ENCODE results near the gene NDUFV3.
"Not testable (repeated sequence)": the region's sequence is repeated elsewhere in the genome, so short reads cannot be mapped to it uniquely, and the experiment has no call there.

NDUFV3 gene

DNA sequence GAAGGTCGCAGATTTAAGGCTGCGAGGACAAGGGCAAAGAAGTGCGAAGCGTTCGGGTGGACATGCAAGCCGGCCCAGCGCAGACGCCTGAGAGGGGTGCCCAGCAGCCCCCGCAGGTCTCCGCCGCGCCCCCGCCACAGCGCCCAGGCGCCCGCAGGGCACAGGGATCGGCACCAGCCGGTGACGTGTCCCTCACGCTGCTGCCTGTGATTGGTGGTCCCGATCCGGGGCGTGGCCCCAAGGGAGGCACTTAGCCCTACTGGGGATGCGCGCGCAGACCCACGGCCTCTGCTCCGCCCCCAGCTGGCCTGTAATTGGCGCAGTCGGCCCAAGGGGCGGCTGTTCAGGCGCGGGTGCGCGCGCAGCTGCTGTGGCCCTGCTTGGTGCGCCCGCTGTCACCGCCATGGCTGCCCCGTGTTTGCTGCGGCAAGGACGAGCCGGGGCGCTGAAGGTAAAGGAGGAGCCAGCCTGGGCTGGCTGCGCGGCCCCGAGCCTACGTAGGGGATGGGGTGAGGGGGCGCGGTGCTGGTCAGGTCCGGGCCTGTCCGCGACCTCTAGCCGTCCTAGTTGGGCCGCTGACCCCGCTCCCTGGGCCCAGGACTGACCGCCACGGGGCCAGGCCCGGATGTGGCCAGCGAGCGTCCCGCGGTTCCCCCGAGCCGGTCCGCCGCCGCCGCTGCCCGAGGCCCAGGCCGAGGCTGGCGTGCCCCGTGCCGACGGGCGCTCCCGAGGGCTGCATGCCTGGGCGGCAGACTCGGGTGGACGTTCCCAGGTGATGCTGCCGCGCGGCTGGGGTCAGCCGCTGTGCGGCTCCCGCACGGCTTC, at the start of gene NDUFV3:
TSS of gene NDUFV3 (plus strand) at position 379 of the 825 bp plus-strand sequence. CDS start at position 404, 25 bp downstream.
- DNase-seq (ENCODE audit: low read depth, low spot score): peak; percentile 94

DNA sequence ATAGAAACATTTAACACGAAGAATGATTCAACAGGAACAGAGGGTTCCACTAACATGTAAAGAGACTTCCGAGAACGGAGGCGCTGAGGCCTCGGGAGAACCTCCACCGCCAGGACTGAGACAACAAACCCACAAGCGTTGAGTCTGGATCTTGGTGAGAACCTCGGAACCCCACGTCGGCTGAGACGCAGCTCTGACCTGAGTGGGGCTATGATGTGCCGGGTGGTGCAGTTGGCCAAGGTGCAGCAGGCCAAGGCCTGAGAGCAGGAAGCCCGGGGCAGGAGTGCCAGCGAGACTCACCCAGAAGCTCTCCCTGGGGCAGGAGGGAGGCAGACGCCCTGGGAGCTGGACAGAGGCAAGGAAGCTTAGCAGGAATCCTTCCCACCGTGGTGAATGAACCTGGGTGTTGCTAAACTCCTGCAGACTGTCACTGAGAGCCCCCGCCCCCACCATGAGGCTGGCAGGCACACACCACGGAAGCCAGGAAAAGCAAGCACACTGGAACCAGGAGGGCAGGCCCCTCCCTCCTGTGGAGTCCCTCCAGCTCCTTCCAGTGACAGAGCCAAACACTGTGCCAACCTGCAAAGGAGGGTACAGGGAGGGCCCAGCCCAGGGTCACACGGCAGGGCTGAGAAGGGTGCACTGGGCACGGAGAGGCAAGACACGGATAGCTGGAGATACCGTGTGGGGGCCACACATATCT, 48.5 kb upstream of the NDUFV3 start:
- no peak for DNase-seq (ENCODE audit: low read depth, low spot score)

DNA sequence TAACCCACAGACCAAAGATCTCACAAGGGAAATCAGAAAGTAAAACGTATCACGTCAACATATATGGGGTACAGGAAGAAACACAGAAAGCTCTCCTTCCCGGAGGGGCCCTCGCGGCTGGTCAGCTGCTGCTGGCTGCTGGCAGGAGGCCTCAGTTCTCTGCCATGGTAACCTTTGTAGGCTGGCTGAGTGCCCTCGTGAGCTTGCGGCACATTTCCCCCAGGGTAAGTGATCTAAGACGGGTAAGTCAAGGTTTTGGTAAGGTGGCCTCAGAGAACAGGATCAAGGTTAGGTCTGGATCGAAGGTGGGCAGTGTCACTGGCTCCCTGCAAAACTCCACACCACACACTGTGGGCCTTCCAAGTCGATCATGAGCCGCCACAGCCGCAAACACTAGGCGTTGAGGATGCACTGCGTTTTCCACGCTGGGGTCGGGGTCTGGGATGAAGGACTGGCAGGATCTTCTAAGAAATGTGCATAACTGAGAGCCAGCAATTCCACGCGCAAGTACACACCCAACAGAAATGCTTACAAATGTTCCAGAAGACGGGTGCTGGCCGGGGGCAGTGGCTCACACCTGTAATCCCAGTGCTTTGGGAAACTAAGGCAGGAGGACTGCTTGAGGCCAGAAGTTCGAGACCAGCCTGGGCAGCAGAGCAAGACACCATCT, 47.7 kb upstream of the NDUFV3 start:
- no peak for DNase-seq (ENCODE audit: low read depth, low spot score)

- no peak for DNase-seq (ENCODE audit: low read depth, low spot score)
These were observed 46.9 kb upstream of the NDUFV3 start for GRCh38 chr21:42846221-42846620.

- DNase-seq (ENCODE audit: low read depth, low spot score): no peak
These were observed 45.9 kb upstream of the NDUFV3 start for GRCh38 chr21:42847051-42847707.

GRCh38 chr21:42847726-42848125, 45.4 kb upstream of the NDUFV3 start:
- DNase-seq (ENCODE audit: low read depth, low spot score): no peak

DNA sequence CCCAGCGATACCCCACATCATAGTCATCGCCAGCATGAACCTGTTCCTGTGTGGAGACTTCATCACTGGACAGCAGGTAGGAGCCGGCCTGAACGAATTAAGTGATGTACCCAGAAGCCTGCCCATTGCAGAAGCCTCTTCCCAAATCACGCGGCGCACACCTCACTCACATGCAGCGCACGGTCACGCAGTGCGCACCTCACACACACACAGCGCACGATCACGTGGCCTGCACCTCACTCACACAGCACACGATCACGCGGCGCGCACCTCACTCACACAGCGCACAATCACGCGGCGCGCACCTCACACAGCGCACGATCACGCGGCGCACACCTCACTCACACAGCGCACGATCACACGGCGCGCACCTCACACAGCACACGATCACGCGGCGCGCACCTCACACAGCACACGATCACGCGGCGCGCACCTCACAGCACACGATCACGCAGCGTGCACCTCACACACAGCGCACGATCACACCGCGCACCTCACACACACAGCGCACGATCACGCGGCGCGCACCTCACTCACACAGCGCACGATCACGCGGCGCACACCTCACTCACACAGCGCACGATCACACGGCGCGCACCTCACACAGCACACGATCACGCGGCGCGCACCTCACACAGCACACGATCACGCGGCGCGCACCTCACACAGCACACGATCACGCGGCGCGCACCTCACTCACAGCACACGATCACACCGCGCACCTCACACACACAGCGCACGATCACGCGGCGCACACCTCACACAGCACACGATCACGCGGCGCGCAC, 44.8 kb upstream of the NDUFV3 start:
- DNase-seq (ENCODE audit: low read depth, low spot score): not testable (repeated sequence)

DNA sequence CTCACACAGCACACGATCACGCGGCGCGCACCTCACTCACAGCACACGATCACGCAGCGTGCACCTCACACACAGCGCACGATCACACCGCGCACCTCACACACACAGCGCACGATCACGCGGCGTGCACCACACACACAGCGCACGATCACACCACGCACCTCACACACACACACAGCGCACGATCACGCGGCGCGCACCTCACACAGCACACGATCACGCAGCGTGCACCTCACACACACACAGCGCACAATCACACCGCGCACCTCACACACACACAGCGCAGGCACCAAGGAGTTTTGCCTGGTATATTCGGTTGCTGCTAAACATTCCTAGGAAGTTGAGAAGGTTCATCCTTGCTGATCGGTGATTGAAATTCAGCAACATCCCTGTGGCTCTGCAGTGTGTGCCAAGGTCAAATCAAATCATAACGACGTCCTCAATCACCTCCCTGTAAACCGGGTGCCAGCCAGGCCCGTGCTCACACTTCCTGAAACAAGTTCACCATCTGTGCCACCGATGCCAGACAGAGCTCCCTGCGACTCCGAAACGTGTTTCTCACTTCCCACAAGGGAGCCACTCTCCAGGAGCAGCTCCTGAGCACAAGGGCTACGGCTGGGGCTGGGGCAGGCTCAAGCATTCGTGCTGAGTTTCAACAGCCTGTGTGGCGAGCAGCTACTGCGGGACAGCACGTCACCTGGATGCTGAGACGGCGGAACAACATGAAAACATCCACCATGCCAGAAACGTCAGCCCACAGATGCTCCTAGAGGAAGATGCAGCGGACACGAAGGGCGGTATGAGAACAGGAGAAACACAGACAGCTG, 44.0 kb upstream of the NDUFV3 start:
- no peak for DNase-seq (ENCODE audit: low read depth, low spot score)

- DNase-seq (ENCODE audit: low read depth, low spot score): no peak
These were observed 43.2 kb upstream of the NDUFV3 start for GRCh38 chr21:42849759-42850412.

- DNase-seq (ENCODE audit: low read depth, low spot score): no peak
These were observed 42.6 kb upstream of the NDUFV3 start for GRCh38 chr21:42850463-42850862.

GRCh38 chr21:42850866-42851391, 42.2 kb upstream of the NDUFV3 start:
- no peak for DNase-seq (ENCODE audit: low read depth, low spot score)

- DNase-seq (ENCODE audit: low read depth, low spot score): no peak
These were observed 41.1 kb upstream of the NDUFV3 start for GRCh38 chr21:42851812-42852665.

DNA sequence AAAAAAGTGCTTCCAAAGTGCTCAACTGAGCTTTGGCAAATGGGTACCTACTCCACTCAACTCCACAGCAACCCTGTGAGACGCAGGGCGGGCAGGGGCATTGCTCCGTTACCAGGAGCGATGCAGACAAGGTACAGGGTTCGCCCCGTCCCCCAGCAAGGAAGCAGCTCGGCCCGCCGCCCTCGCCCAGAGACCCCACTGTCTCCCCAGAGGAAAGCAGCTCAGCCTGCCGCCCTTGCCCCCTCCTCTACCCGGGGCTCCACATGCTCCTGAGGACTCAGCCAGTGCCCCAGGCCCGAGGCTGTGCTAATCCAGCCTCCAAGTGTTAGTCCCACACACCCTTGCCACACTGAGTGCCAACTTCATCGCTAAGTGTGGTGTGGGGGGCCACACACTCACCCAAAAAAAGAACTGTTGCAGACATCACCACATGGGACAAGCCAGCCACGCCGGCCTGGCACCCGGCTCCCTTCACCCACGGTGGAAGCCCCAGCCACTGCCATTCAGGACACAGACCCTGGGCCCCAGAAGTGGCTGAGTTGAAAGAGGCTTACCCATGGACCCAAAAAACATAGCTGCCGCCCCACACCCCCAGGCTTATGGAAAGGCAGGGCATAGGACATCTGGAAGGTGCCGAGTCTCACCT, 40.1 kb upstream of the NDUFV3 start:
- no peak for DNase-seq (ENCODE audit: low read depth, low spot score)

DNA sequence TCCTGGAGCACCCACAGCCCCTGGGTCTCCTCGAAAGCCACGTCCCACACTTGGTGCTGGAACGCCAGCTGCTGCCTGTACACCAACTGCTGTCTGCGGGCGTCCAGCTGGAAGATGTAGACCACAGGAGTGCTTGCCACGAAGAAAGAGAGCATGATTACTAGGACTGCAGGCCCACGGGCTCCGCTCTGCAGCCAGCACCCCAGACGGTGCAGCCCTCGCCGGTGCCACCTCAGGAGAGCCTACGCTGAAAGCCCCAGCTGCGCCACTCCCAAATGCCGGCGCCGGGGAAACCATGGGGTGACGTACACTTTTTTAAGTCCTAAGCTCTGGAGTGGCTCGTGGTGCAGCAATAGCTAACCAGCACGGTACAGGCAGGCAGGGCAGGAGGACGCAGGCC, 39.5 kb upstream of the NDUFV3 start:
- DNase-seq (ENCODE audit: low read depth, low spot score): no peak

GRCh38 chr21:42854246-42855010, 38.7 kb upstream of the NDUFV3 start:
- no peak for DNase-seq (ENCODE audit: low read depth, low spot score)

DNA sequence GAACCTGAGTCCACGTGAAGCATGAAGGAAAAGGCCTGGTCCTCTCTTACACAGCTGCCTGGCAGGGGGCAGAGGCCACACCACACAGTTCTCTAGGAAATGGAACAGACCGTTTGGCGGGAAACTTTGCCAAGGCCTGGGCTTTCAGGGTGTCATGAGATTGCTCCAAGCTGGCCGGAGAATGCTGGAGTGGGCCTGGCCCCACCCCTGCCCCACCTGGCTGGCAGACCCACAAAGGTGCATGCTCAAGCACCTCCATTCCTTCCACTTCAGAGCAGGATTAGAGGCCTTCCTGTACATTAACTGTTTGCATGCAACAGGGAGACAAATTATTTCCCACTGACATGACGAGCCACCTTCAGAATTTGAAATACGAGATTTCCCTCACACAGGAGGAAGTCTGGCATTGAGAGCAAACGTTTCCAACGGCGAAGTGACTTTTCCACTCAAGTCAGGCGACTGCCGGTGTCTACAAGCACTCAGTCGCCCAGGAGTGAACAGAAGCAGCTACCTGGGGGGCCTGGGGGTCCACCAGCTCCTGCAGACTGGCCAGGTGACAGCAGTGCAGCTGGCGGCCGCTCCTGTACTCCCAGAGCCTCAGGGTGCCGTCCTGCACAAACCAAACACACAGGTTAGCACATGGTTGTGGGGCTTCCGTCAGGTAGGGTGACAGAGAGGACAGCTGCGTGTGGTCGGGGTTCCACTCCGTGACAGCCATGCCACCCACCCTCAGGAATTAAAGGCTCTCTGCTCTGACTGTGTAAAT, 37.8 kb upstream of the NDUFV3 start:
- no peak for DNase-seq (ENCODE audit: low read depth, low spot score)

Measured in smooth muscle cell of the brain vasculature (primary cell).